SK-N-SH treated with all-trans-retinoic acid at 6 μM for 48 hours (cell line): ENCODE results near the gene CTXN1.

ENCODE experiments used
- ATAC-seq: fragments of 200-7000 bp; cut with Tn5 transposase; 3 replicates; pipeline ENCODE4 v1.9.1; 2020; ENCODE audit warnings: mild to moderate bottlenecking, moderate library complexity
- ARNTL ChIP-seq: fragments of 450-650 bp; formaldehyde crosslinking; IDR thresholded peaks from 2 replicates; pipeline ENCODE4 v1.5.0; 2020; ENCODE audit warnings: low read depth, mild to moderate bottlenecking, moderate library complexity, borderline replicate concordance
- BACH2 ChIP-seq: fragments of 250-450 bp; sonication (Bioruptor Pico); IDR thresholded peaks from 2 replicates; pipeline ENCODE4 v1.9.0; 2021; ENCODE audit warnings: mild to moderate bottlenecking, borderline replicate concordance
- CREB5 ChIP-seq: fragments of 250-450 bp; sonication (Bioruptor Pico); IDR thresholded peaks from 2 replicates; pipeline ENCODE4 v1.5.1; 2020; ENCODE audit warnings: low read depth, mild to moderate bottlenecking, moderate library complexity
- CSDC2 ChIP-seq: fragments of 250-450 bp; sonication (Bioruptor Pico); IDR thresholded peaks from 2 replicates; pipeline ENCODE4 v1.5.0; 2020; ENCODE audit warnings: mild to moderate bottlenecking, moderate library complexity
- CSRNP3 ChIP-seq: fragments of 250-450 bp; sonication (Bioruptor Pico); IDR thresholded peaks from 2 replicates; pipeline ENCODE4 v1.5.1; 2021; ENCODE audit warnings: mild to moderate bottlenecking, moderate library complexity
- ESRRG ChIP-seq: fragments of 250-450 bp; sonication (Bioruptor Pico); IDR thresholded peaks from 2 replicates; pipeline ENCODE4 v1.6.1; 2021; ENCODE audit warnings: mild to moderate bottlenecking
- GLIS3 ChIP-seq: fragments of 250-450 bp; sonication (Bioruptor Pico); IDR thresholded peaks from 2 replicates; pipeline ENCODE4 v1.5.0; 2020; ENCODE audit warnings: mild to moderate bottlenecking, moderate library complexity
- ISL1 ChIP-seq: fragments of 250-450 bp; sonication (Bioruptor Pico); IDR thresholded peaks from 2 replicates; pipeline ENCODE4 v2.1.2; 2022; ENCODE audit warnings: mild to moderate bottlenecking, moderate library complexity
- PATZ1 ChIP-seq: fragments of 250-450 bp; sonication (Bioruptor Pico); IDR thresholded peaks from 2 replicates; pipeline ENCODE4 v1.8.0; 2020; ENCODE audit warnings: mild to moderate bottlenecking, moderate library complexity, borderline replicate concordance
- POU6F1 ChIP-seq: fragments of 250-450 bp; sonication (Bioruptor Pico); IDR thresholded peaks from 2 replicates; pipeline ENCODE4 v1.8.0; 2021; ENCODE audit warnings: low read depth, mild to moderate bottlenecking, moderate library complexity, borderline replicate concordance
- PPARA ChIP-seq: fragments of 250-450 bp; sonication (Bioruptor Pico); IDR thresholded peaks from 2 replicates; pipeline ENCODE4 v1.5.0; 2020; ENCODE audit warnings: mild to moderate bottlenecking, borderline replicate concordance
- TCF4 ChIP-seq: fragments of 250-450 bp; sonication (Bioruptor Pico); IDR thresholded peaks from 2 replicates; pipeline ENCODE4 v1.8.0; 2021; ENCODE audit warnings: mild to moderate bottlenecking, moderate library complexity, borderline replicate concordance
- TSHZ2 ChIP-seq: fragments of 250-450 bp; sonication (Bioruptor Pico); IDR thresholded peaks from 2 replicates; pipeline ENCODE4 v1.5.0; 2020; ENCODE audit warnings: mild to moderate bottlenecking, moderate library complexity
- ZC3H10 ChIP-seq: fragments of 250-450 bp; sonication (Bioruptor Pico); IDR thresholded peaks from 2 replicates; pipeline ENCODE4 v1.5.1; 2021; ENCODE audit warnings: mild to moderate bottlenecking, moderate library complexity
- ZFP30 ChIP-seq: fragments of 450-650 bp; formaldehyde crosslinking; IDR thresholded peaks from 2 replicates; pipeline ENCODE4 v1.5.0; 2022; ENCODE audit warnings: mild to moderate bottlenecking, moderate library complexity
- ZNF565 ChIP-seq: fragments of 450-650 bp; formaldehyde crosslinking; conservative IDR thresholded peaks from 2 replicates; pipeline ENCODE4 v1.5.0; 2020; ENCODE audit warnings: low read depth, mild to moderate bottlenecking, moderate library complexity
- ZNF70 ChIP-seq: fragments of 450-650 bp; formaldehyde crosslinking; IDR thresholded peaks from 2 replicates; pipeline ENCODE4 v1.5.0; 2020; ENCODE audit warnings: mild to moderate bottlenecking, moderate library complexity
- ZNF8 ChIP-seq: fragments of 450-650 bp; formaldehyde crosslinking; IDR thresholded peaks from 2 replicates; pipeline ENCODE4 v1.5.0; 2020; ENCODE audit warnings: mild to moderate bottlenecking, moderate library complexity

The CTXN1 gene

GRCh38 chr19:7928334-7928706 lies 2.4 kb upstream of the CTXN1 start:
- ATAC-seq: peak; percentile 2; the same call in 2 of the 3 replicates
- TF ChIP-seq ARNTL (CRISPR knock-in tag) (no peak), ZNF8 (peak; percentile 66)

- no peak for TF ChIP-seq CSRNP3
- TF ChIP-seq ESRRG (CRISPR knock-in tag): no peak
- TF ChIP-seq PPARA: no peak
- TF ChIP-seq ZC3H10 (CRISPR knock-in tag): no peak
- no peak for TF ChIP-seq ZNF565 (CRISPR knock-in tag)
- no peak for TF ChIP-seq PATZ1 (CRISPR knock-in tag)
- TF ChIP-seq BACH2 (CRISPR knock-in tag): no peak
- TF ChIP-seq CREB5: no peak
- TF ChIP-seq TCF4: no peak
- TF ChIP-seq CSDC2 (CRISPR knock-in tag): no peak
- TF ChIP-seq TSHZ2 (CRISPR knock-in tag): no peak
- TF ChIP-seq ARNTL (CRISPR knock-in tag): no peak
- no peak for TF ChIP-seq ZNF70 (CRISPR knock-in tag)
- TF ChIP-seq ZNF8: no peak
- TF ChIP-seq POU6F1: no peak
- no peak for ATAC-seq
Observed at GRCh38 chr19:7927605-7928333, 1.8 kb upstream of the CTXN1 start.

GRCh38 chr19:7926727-7927604 lies 1.0 kb upstream of the CTXN1 start:
- ATAC-seq: no peak
- TF ChIP-seq TSHZ2 (CRISPR knock-in tag): no peak
- no peak for TF ChIP-seq ISL1 (CRISPR knock-in tag)
- TF ChIP-seq GLIS3 (CRISPR knock-in tag): no peak
- no peak for TF ChIP-seq PATZ1 (CRISPR knock-in tag)
- TF ChIP-seq ARNTL (CRISPR knock-in tag): no peak
- no peak for TF ChIP-seq ZNF8
- no peak for TF ChIP-seq CSRNP3
- TF ChIP-seq BACH2 (CRISPR knock-in tag): no peak
- TF ChIP-seq ZFP30: no peak
- TF ChIP-seq PPARA: no peak
- no peak for TF ChIP-seq ESRRG (CRISPR knock-in tag)
- no peak for TF ChIP-seq ZNF565 (CRISPR knock-in tag)
